ENCODE data around the gene BCL3. TPM values are rescaled to one million over a fixed set of nuclear protein-coding genes. Genes with fewer than 3 reads are reported as not detected.
A peak's percentile ranks its signal among the peaks of the same experiment; 100 is the strongest.

BCL3 gene
- total and polyA plus RNA-seq, 2 of the 13 experiments (the other 11 are each of a cell fraction or from before 2014, with no cell fraction given), result 2.3 to 4.0 TPM

GRCh38 chr19:44807652-44808462 lies 59.3 kb downstream of the BCL3 start (continued):
- no peak for TF ChIP-seq MLX (CRISPR knock-in tag; IDR thresholded peaks at IDR 0.05)
- TF ChIP-seq SIX4 (CRISPR knock-in tag; IDR thresholded peaks at IDR 0.05), result no peak
- no peak for TF ChIP-seq PBX2 (CRISPR knock-in tag; IDR thresholded peaks at IDR 0.05)
- no peak for TF ChIP-seq ZSCAN29 (CRISPR knock-in tag; conservative IDR thresholded peaks at IDR 0.05)
- TF ChIP-seq ZFYVE20 (CRISPR knock-in tag; IDR thresholded peaks at IDR 0.05; ENCODE audit: borderline replicate concordance, low read depth), result no peak
- no peak for TF ChIP-seq CEBPZ (IDR thresholded peaks at IDR 0.05; ENCODE audit: low read length)
- TF ChIP-seq ZBTB20 (CRISPR knock-in tag; IDR thresholded peaks at IDR 0.05; ENCODE audit: borderline replicate concordance, low read depth), result no peak
- TF ChIP-seq ZBTB10 (CRISPR knock-in tag; IDR thresholded peaks at IDR 0.05; ENCODE audit: borderline replicate concordance), result no peak
- no peak for TF ChIP-seq SP140L (CRISPR knock-in tag; IDR thresholded peaks at IDR 0.05; ENCODE audit: borderline replicate concordance)
- no peak for TF ChIP-seq MEF2D (CRISPR knock-in tag; IDR thresholded peaks at IDR 0.05)
- TF ChIP-seq CBFB (CRISPR knock-in tag; IDR thresholded peaks at IDR 0.05), result peak; percentile 53
- no peak for TF ChIP-seq GATA4 (IDR thresholded peaks at IDR 0.05; ENCODE audit: borderline replicate concordance, low read depth)
- TF ChIP-seq CENPBD1 (CRISPR knock-in tag; IDR thresholded peaks at IDR 0.05; ENCODE audit: borderline replicate concordance, low read depth), result no peak
- no peak for TF ChIP-seq ZBTB46 (CRISPR knock-in tag; IDR thresholded peaks at IDR 0.05; ENCODE audit: borderline replicate concordance)
- no peak for TF ChIP-seq ZNF253 (CRISPR knock-in tag; IDR thresholded peaks at IDR 0.05; ENCODE audit: borderline replicate concordance)
- TF ChIP-seq GABPA (IDR thresholded peaks at IDR 0.05; ENCODE audit: low read depth, low read length), result no peak
- 0 out of 2 replicates have a peak, but pooled peaks have one; percentile 1 for TF ChIP-seq GABPA (CRISPR knock-in tag; IDR thresholded peaks at IDR 0.05; ENCODE audit: low read depth)
- no peak for TF ChIP-seq ZNF430 (CRISPR knock-in tag; IDR thresholded peaks at IDR 0.05)
- TF ChIP-seq ZNF724P (CRISPR knock-in tag; IDR thresholded peaks at IDR 0.05; ENCODE audit: borderline replicate concordance), result peak; percentile 78; the same call in 1 of the 2 replicates
